Large intestine (tissue), 3 donors: ENCODE data around the gene DHRSX. TPM values are rescaled to one million over a fixed set of nuclear protein-coding genes. Genes with fewer than 3 reads are reported as not detected.
"Not testable (repeated sequence)": the region's sequence is repeated elsewhere in the genome, so short reads cannot be mapped to it uniquely, and the experiment has no call there.

Source experiments
- DNase-seq, 2 donors: peaks; one replicate each; pipeline versions ENCODE4 v3.0.0 to v3.0.0-alpha.2; 2013
- H3K27ac ChIP-seq: one replicate; pipeline ENCODE4 v1.5.1; 2013; ENCODE audit warnings: low read length
- H3K27me3 ChIP-seq: 2 replicates; pipeline ENCODE4 v1.6.1; 2013; ENCODE audit warnings: low read length; ENCODE audit not compliant: control insufficient read depth, insufficient read depth
- H3K36me3 ChIP-seq: 2 replicates; pipeline ENCODE4 v1.6.1; 2013; ENCODE audit warnings: low read length; ENCODE audit not compliant: control insufficient read depth, insufficient read depth
- H3K4me1 ChIP-seq: one replicate; pipeline ENCODE4 v1.6.1; 2013; ENCODE audit warnings: low read length; ENCODE audit not compliant: control insufficient read depth, insufficient read depth
- H3K4me3 ChIP-seq: one replicate; pipeline ENCODE4 v1.5.1; 2013; ENCODE audit warnings: low read length
- H3K9me3 ChIP-seq: one replicate; pipeline ENCODE4 v1.6.1; 2013; ENCODE audit warnings: mild to moderate bottlenecking, low read depth, low read length, moderate library complexity; ENCODE audit not compliant: control insufficient read depth
- WGBS: methylation state at CpG from one replicate; pipeline ENCODE4 v1.1.5; 2013; ENCODE audit warnings: low lambda C conversion rate; ENCODE audit not compliant: insufficient coverage; 5-methylcytosine and 5-hydroxymethylcytosine counted together
- polyA plus RNA-seq: library from polyadenylated mRNA; unstranded; fragments of 120-200 nt; gene quantifications from one replicate; pipeline ENCODE4 v1.2.1, GENCODE V29; 2013

Gene DHRSX
- polyA plus RNA-seq, 1 donor: 17.9 TPM

GRCh38 chrX:2224597-2225235, 276.1 kb downstream of the DHRSX start:
- H3K4me1 ChIP-seq: no peaks in the 10 kb centered on the region
- no peak overlapping the region for H3K4me3 ChIP-seq
- peaks cover 7% of the 10 kb centered on the region for H3K9me3 ChIP-seq
- WGBS: 100% methylated on average over 1 of the region's 9 CpGs
- no peak overlapping the region for H3K27ac ChIP-seq
- H3K36me3 ChIP-seq: peaks cover 22% of the 10 kb centered on the region
- no peaks in the 10 kb centered on the region for H3K27me3 ChIP-seq
- DNase-seq: no peak

DNA sequence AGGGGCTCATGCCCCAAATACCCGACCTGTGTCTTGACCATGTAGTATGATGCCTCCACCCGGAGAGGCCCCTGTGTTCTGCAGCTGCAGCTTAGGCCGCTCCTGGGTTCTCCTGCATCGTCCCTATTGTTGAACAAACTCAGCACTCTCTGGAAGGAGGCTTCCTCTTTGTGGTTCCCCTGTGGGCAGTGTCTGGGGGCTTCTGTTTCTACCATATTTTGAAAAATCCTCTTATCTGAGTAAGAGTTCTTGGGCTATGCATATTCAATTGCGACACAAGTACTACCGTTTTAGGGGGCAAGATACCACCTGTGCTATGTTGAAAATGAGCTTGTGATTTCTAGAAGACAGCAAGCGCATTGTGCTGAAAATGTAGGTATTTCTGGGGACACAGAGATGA, 276.6 kb downstream of the DHRSX start:
- DNase-seq: no peak
- Histone ChIP-seq H3K4me3 (no peak overlapping the region), H3K9me3 (peaks cover 10% of the 10 kb centered on the region), H3K27ac (no peak overlapping the region), H3K27me3 (no peaks in the 10 kb centered on the region), H3K36me3 (peaks cover 22% of the 10 kb centered on the region), H3K4me1 (no peaks in the 10 kb centered on the region)
- no CpG with 5 or more reads among the region's 7 CpGs for WGBS

DNA sequence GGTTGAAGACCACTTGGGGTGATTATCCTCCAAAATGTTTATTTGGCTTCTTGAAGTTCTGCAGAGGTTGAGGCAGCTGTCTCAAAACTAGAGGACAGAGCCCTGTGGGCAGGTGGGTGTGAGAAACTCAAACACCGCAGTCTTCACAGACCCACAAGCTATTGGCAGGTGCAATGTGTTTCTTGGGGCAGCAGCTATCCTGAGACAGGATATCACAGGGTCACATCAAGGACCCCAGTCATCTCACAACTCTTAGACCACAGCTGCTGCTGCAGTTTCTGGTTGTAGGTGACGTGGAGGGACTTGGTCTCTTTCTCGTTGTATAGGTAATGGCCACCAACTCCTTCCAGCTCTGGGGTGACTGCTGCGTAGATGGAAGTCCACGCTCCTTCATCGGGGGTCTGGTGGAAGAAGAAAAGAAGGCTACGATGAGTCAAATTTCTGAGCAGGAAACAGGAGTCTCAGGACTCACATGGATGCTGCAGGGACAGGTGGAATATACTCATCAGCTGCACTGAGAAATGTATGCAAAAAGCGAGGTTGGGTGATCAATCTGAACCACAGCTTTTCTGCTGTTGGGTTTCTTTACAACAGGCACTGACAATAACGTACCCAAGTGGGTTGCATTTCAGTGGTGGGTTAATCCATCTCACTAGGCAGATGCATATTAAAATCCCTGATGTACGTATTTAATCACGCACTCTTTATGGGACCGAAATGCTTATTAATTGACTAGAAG, 279.8 kb downstream of the DHRSX start:
- peaks cover 20% of the 10 kb centered on the region for H3K36me3 ChIP-seq
- WGBS: 100% methylated on average over 2 of the region's 12 CpGs

GRCh38 chrX:2220296-2220695, 280.5 kb downstream of the DHRSX start:
- no CpG with 5 or more reads among the region's 3 CpGs for WGBS
- Histone ChIP-seq H3K4me1 (no peaks in the 10 kb centered on the region), H3K27me3 (no peaks in the 10 kb centered on the region), H3K4me3 (no peak overlapping the region), H3K27ac (no peak overlapping the region), H3K9me3 (peaks cover 25% of the 10 kb centered on the region), H3K36me3 (peaks cover 20% of the 10 kb centered on the region)
- DNase-seq: no peak

More for the DNA sequence above, 279.8 kb downstream of the DHRSX start:
- no peak overlapping the region for H3K27ac ChIP-seq
- H3K4me3 ChIP-seq: no peak overlapping the region
- no peaks in the 10 kb centered on the region for H3K4me1 ChIP-seq
- no peaks in the 10 kb centered on the region for H3K27me3 ChIP-seq
- H3K9me3 ChIP-seq: peaks cover 25% of the 10 kb centered on the region
- DNase-seq: no peak

DNA sequence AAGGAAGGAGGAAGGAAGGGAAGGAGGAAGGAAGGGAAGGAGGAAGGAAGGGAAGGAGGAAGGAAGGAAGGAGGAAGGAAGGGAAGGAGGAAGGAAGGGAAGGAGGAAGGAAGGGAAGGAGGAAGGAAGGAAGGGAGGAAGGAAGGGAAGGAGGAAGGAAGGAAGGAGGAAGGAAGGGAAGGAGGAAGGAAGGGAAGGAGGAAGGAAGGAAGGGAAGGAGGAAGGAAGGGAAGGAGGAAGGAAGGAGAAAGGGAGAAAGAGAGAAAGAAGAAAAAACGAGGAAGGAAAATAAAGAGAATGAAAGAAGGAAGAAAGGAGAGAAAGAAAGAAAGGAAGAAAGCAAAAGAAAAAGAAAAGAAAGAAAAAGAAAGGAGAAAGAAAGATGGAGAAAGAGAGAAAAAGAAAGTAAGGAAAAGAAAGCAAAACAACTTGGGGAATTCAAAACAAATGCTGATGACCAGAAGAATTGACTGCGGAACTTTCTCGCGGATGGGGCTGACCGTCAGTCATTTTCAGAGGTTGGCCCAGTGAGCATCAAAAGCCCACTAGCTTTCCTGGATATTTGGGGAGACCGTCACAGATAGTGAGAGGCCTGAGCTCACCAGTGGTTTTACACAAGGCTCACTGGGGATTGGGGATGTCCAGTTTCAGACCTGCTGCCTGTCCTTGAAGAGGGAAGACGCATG, 286.5 kb downstream of the DHRSX start:
- not testable (repeated sequence) for H3K27ac ChIP-seq, H3K27me3 ChIP-seq, H3K4me1 ChIP-seq, H3K36me3 ChIP-seq, H3K4me3 ChIP-seq, DNase-seq
- 92% methylated on average over 1 of the region's 7 CpGs for WGBS
- H3K9me3 ChIP-seq: peaks cover 24% of the 10 kb centered on the region

DNA sequence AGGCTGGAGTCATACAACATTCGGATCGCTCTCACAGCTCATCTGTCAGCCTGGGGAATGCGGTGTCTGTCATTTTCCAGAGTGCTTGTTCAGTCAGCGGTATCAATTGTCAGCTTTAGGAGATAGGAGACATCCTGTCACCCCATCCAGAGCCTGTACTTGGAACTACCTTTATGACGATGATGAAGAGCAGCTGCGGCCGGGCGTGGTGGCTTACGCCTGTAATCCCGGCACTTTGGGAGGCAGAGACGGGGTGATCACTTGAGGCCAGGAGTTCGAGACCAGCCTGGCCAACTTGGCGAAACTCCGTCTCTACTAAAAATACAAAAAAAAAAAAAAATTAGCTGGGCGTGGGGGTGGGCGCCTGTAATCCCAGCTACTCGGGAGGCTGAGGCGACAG, 289.1 kb downstream of the DHRSX start:
- 80% methylated on average over 1 of the region's 18 CpGs for WGBS
- DNase-seq, H3K9me3 ChIP-seq: not testable (repeated sequence)

GRCh38 chrX:2193273-2193592, 307.5 kb downstream of the DHRSX start:
- Histone ChIP-seq H3K9me3 (no peaks in the 10 kb centered on the region), H3K4me3 (no peak overlapping the region), H3K36me3 (no peaks in the 10 kb centered on the region), H3K4me1 (no peaks in the 10 kb centered on the region), H3K27me3 (no peaks in the 10 kb centered on the region), H3K27ac (no peak overlapping the region)
- no peak for DNase-seq
- 94% methylated on average over 2 of the region's 3 CpGs for WGBS

More for the DNA sequence above, 289.1 kb downstream of the DHRSX start:
- H3K36me3 ChIP-seq, H3K4me3 ChIP-seq, H3K27me3 ChIP-seq, H3K4me1 ChIP-seq, H3K27ac ChIP-seq: not testable (repeated sequence)

- no peaks in the 10 kb centered on the region for H3K36me3 ChIP-seq
- no peak overlapping the region for H3K4me3 ChIP-seq
- WGBS: no CpG with 5 or more reads among the region's 12 CpGs
- H3K4me1 ChIP-seq: no peaks in the 10 kb centered on the region
- H3K27me3 ChIP-seq: no peaks in the 10 kb centered on the region
- H3K27ac ChIP-seq: no peak overlapping the region
- DNase-seq: no peak
- H3K9me3 ChIP-seq: no peaks in the 10 kb centered on the region
These were observed 308.0 kb downstream of the DHRSX start for GRCh38 chrX:2192584-2193272.

DNA sequence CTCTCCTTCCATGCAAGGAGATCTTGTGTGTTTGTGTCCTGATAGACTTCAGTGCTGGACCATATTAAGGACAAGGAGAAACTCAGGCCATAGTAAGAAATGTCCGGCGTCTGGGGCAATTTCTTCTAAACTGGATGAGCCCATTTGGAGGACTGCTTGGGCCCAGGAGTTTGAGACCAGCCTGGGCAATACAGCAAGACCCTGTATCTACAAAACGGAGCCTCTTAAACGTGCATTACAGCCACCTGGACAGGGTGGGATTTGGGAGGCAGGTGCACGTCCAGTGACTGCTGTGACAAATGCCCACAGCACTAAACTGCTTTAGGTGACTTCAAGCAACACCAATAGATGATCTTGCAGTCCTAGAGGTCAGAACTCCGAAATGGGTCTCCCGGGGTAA, 311.9 kb downstream of the DHRSX start:
- WGBS: no CpG with 5 or more reads among the region's 7 CpGs
- H3K27ac ChIP-seq: no peak overlapping the region
- no peak for DNase-seq

DNA sequence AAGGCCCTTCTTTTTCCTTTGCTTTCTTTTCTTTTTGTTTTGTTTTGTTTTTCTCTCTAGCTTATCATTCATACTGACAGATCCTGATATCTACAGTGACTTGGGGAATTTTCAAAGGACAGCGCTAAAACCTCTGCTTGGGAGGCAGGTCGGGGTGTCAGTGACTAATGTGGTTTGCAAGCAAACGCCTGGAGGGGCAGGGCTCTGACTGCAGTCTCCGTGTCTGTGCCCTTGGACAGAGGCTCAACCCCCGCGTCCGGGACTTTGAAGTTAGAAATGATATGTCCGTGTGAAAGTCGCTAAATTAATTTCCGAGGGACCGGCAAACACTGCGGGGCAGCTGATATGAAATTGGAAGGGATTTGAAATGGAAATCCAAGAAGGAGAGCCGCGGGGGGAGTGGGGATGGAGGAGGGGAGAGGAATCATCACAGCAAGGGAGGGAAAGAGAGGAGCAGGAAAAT, 312.4 kb downstream of the DHRSX start:
- Histone ChIP-seq H3K4me1 (no peaks in the 10 kb centered on the region), H3K36me3 (no peaks in the 10 kb centered on the region), H3K27me3 (no peaks in the 10 kb centered on the region), H3K4me3 (no peak overlapping the region), H3K27ac (no peak overlapping the region), H3K9me3 (peaks cover 11% of the 10 kb centered on the region)
- 72% methylated on average over 5 of the region's 14 CpGs for WGBS
- DNase-seq: no peak

More for the DNA sequence above, 311.9 kb downstream of the DHRSX start:
- Histone ChIP-seq H3K4me1 (no peaks in the 10 kb centered on the region), H3K9me3 (peaks cover 11% of the 10 kb centered on the region), H3K36me3 (no peaks in the 10 kb centered on the region), H3K4me3 (no peak overlapping the region), H3K27me3 (no peaks in the 10 kb centered on the region)
